GM12875 (cell line): Measurements from ENCODE around the gene CMC2.

ENCODE experiments used
- H3K4me3 ChIP-seq: one replicate; pipeline ENCODE4 v1.5.1; 2011; ENCODE audit warnings: low read depth, low read length, control low read depth
- CTCF ChIP-seq: IDR thresholded peaks from 2 replicates; pipeline ENCODE4 v1.5.1; 2011; ENCODE audit warnings: low read depth, mild to moderate bottlenecking, control low read depth, inconsistent platforms, low read length, moderate library complexity, borderline replicate concordance; ENCODE audit not compliant: insufficient read depth

CMC2 gene

GRCh38 chr16:80932708-80933095, 74.0 kb downstream of the CMC2 start:
- TF ChIP-seq CTCF = no peak
- no peak overlapping the region for H3K4me3 ChIP-seq

- TF ChIP-seq CTCF = no peak
- H3K4me3 ChIP-seq = no peak overlapping the region
Observed at GRCh38 chr16:80931801-80932707, 74.6 kb downstream of the CMC2 start.

GRCh38 chr16:80924372-80924978, 82.2 kb downstream of the CMC2 start:
- no peak overlapping the region for H3K4me3 ChIP-seq
- TF ChIP-seq CTCF = peak; percentile 77

GRCh38 chr16:80923356-80923755, 83.3 kb downstream of the CMC2 start:
- TF ChIP-seq CTCF = no peak

More at GRCh38 chr16:80923356-80923755, 83.3 kb downstream of the CMC2 start:
- no peak overlapping the region for H3K4me3 ChIP-seq
